ENCODE results near the gene BRSK1.

DNA sequence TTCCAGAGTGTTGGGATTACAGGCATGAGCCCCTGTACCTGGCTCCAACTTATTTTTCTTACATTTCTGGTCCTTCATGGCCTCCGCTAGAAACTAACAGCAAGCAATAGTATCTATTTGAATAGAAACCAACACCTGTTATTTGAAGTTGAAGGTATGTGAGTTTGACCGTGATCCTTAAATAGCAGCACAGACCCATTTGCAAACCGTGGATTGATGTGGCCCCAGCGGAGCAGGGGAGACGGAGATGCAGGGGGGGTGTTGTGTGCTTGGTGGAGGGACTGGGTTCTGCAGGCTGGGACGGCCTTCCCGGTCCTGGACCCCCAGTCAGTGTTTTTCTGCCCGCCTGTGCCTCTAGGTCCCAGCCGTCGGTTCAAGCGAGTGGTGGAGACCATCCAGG is 24.5 kb downstream of the BRSK1 start:
- TF ChIP-seq, protein P1, sequence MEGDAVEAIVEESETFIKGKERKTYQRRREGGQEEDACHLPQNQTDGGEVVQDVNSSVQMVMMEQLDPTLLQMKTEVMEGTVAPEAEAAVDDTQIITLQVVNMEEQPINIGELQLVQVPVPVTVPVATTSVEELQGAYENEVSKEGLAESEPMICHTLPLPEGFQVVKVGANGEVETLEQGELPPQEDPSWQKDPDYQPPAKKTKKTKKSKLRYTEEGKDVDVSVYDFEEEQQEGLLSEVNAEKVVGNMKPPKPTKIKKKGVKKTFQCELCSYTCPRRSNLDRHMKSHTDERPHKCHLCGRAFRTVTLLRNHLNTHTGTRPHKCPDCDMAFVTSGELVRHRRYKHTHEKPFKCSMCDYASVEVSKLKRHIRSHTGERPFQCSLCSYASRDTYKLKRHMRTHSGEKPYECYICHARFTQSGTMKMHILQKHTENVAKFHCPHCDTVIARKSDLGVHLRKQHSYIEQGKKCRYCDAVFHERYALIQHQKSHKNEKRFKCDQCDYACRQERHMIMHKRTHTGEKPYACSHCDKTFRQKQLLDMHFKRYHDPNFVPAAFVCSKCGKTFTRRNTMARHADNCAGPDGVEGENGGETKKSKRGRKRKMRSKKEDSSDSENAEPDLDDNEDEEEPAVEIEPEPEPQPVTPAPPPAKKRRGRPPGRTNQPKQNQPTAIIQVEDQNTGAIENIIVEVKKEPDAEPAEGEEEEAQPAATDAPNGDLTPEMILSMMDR (IDR thresholded peaks at IDR 0.05; ENCODE audit: control extremely low read depth in 1 of 3, insufficient read depth in 1 of 3, low read depth in 1 of 3, low read length in 3 of 3), result no peak
- no peak for TF ChIP-seq JUN (IDR thresholded peaks at IDR 0.05; ENCODE audit: low read depth, low read length)
